GM23248 (cell line): ENCODE measurements around the gene PEX5L. TPM values are rescaled to one million over a fixed set of nuclear protein-coding genes. Genes with fewer than 3 reads are reported as not detected.

Experiments used
- DNase-seq: peaks from one replicate; pipeline ENCODE4 v3.0.0-alpha.2; 2015
- H2AFZ ChIP-seq: fragments of 200-600 bp; sonication (generic); 2 replicates; pipeline ENCODE4 v1.6.1; 2016; ENCODE audit warnings: antibody characterized with exemption
- H3F3A ChIP-seq: fragments of 200-600 bp; sonication (generic); 2 replicates; pipeline ENCODE4 v1.6.1; 2016; ENCODE audit warnings: mild to moderate bottlenecking, antibody characterized with exemption, mixed run types; ENCODE audit not compliant: insufficient read depth
- H3K27ac ChIP-seq: fragments of 200-600 bp; sonication (generic); 2 replicates; pipeline ENCODE4 v1.5.1; 2016; ENCODE audit warnings: mild to moderate bottlenecking
- H3K27me3 ChIP-seq: fragments of 200-600 bp; sonication (generic); replicated peaks from 2 replicates; pipeline ENCODE4 v1.6.1; 2016; ENCODE audit warnings: mild to moderate bottlenecking; ENCODE audit not compliant: insufficient read depth
- H3K36me3 ChIP-seq: fragments of 200-600 bp; sonication (generic); 2 replicates; pipeline ENCODE4 v1.6.1; 2016; ENCODE audit warnings: low read depth, mild to moderate bottlenecking
- H3K4me1 ChIP-seq: fragments of 200-600 bp; sonication (generic); 2 replicates; pipeline ENCODE4 v1.6.1; 2016; ENCODE audit warnings: mild to moderate bottlenecking; ENCODE audit not compliant: insufficient read depth
- H3K4me2 ChIP-seq: fragments of 200-600 bp; sonication (generic); one replicate; pipeline ENCODE4 v1.6.1; 2016; ENCODE audit warnings: mild to moderate bottlenecking; ENCODE audit not compliant: unreplicated experiment
- H3K4me3 ChIP-seq: fragments of 200-600 bp; sonication (generic); 2 replicates; pipeline ENCODE4 v1.5.1; 2016; ENCODE audit warnings: mild to moderate bottlenecking
- H3K79me2 ChIP-seq: fragments of 200-600 bp; sonication (generic); 2 replicates; pipeline ENCODE4 v1.6.1; 2016; ENCODE audit warnings: mild to moderate bottlenecking; ENCODE audit not compliant: insufficient read depth
- H3K9ac ChIP-seq: fragments of 200-600 bp; sonication (generic); 2 replicates; pipeline ENCODE4 v1.6.1; 2016; ENCODE audit warnings: mild to moderate bottlenecking
- H3K9me2 ChIP-seq: fragments of 200-600 bp; sonication (generic); 2 replicates; pipeline ENCODE4 v1.6.1; 2016; ENCODE audit warnings: mixed run types, mild to moderate bottlenecking, moderate library complexity; ENCODE audit not compliant: insufficient read depth
- H3K9me3 ChIP-seq: fragments of 200-600 bp; sonication (generic); one replicate; pipeline ENCODE4 v1.6.1; 2017; ENCODE audit warnings: low read depth
- H4K20me1 ChIP-seq: fragments of 200-600 bp; sonication (generic); 2 replicates; pipeline ENCODE4 v1.6.0; 2016; ENCODE audit not compliant: insufficient read depth
- EZH2 ChIP-seq: fragments of 200-600 bp; sonication (generic); IDR thresholded peaks from 2 replicates; pipeline ENCODE4 v1.6.1; 2018; ENCODE audit warnings: antibody characterized with exemption, mild to moderate bottlenecking; ENCODE audit not compliant: insufficient read depth, poor library complexity, severe bottlenecking
- EZH2phosphoT487 ChIP-seq: fragments of 200-600 bp; sonication (generic); IDR thresholded peaks from 2 replicates; pipeline ENCODE4 v1.6.1; 2018; ENCODE audit warnings: antibody characterized with exemption, moderate library complexity, mild to moderate bottlenecking, low read depth; ENCODE audit not compliant: insufficient read depth
- WGBS, 2 experiments: methylation state at CpG; one replicate each; pipeline ENCODE4 v1.1.6; 2015 to 2017; ENCODE audit warnings: low lambda C conversion rate in 2 of 2, low coverage in 1 of 2; ENCODE audit errors: missing lambda C conversion rate in 2 of 2; 5-methylcytosine and 5-hydroxymethylcytosine counted together
- in situ Hi-C: fragments of 300-500 bp; cut with MboI; formaldehyde crosslinking; loops from 2 replicates; pipeline ENCODE4 v1.15.0; 2020
- polyA plus RNA-seq: library from polyadenylated mRNA; unstranded; fragments of >200 nt; fragmentation: Nextera tagmentation; extraction: Ambion mirVana; gene quantifications from 2 replicates; pipeline ENCODE4 v1.2.1, GENCODE V29; 2016
- total RNA-seq: library from RNA; depleted of rRNA; stranded (reverse); fragments of >200 nt; shearing (Covaris generic); gene quantifications from 2 replicates; pipeline ENCODE4 v1.2.3, GENCODE V29; 2014

Gene PEX5L
- total and polyA plus RNA-seq, 2 experiments from 2014 or later: 0.03 TPM; not detected in 1

DNA sequence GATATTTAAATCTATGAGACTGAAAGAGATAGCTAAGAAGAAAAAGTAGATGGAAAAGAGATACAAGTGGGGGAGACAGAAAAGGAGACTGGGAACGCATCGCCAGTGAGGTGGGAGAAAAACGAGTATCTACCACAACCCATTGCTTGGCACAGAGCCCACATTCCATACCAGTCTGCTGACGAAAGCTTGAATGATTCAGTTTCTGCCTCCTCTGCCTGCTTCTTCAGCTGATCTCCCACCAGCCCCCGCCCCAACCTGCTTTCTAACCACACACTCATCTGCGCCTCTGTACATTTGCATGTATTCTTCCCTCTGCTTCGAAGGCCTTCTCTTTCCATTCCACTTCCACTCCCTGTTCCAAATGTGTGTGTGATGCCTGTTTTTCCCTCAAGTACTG is 195.8 kb downstream of the PEX5L start:
- Histone ChIP-seq H3K27me3 (0 out of 2 replicates have a peak, but pooled peaks cover under 1% of the 10 kb centered on the region), H3K9me3 (no peaks in the 10 kb centered on the region), H3K79me2 (no peaks in the 10 kb centered on the region), H3K4me1 (no peaks in the 10 kb centered on the region), H2AFZ (no peak overlapping the region), H3K36me3 (no peaks in the 10 kb centered on the region), H3K4me2 (no peak overlapping the region), H3K9me2 (no peaks in the 10 kb centered on the region), H3K4me3 (no peak overlapping the region), H3K9ac (no peak overlapping the region), H3F3A (no peaks in the 10 kb centered on the region), H4K20me1 (no peaks in the 10 kb centered on the region), H3K27ac (no peak overlapping the region)
- WGBS, 2 experiments: 53 to 54% methylated on average over 7 of the region's 7 CpGs
- TF ChIP-seq EZH2: no peak
- no peak for TF ChIP-seq EZH2phosphoT487
- in situ Hi-C loops: no loop called here
- peak; percentile 33 for DNase-seq

- Histone ChIP-seq H3K27ac (no peak overlapping the region), H3K4me3 (no peak overlapping the region), H3K4me2 (no peak overlapping the region), H3K4me1 (no peaks in the 10 kb centered on the region), H3K9ac (no peak overlapping the region), H3K79me2 (no peaks in the 10 kb centered on the region), H3K9me2 (no peaks in the 10 kb centered on the region), H3K9me3 (no peaks in the 10 kb centered on the region), H2AFZ (no peak overlapping the region), H3F3A (no peaks in the 10 kb centered on the region), H3K27me3 (no peaks in the 10 kb centered on the region), H3K36me3 (no peaks in the 10 kb centered on the region), H4K20me1 (no peaks in the 10 kb centered on the region)
- TF ChIP-seq EZH2phosphoT487: no peak
- peak; percentile 12 for DNase-seq
- in situ Hi-C loops: no loop called here
- 21 to 38% methylated on average over 2 of the region's 2 CpGs for WGBS, 2 experiments
These were observed 199.4 kb downstream of the PEX5L start for GRCh38 chr3:179837374-179837773.

GRCh38 chr3:179833294-179833693 is 203.4 kb downstream of the PEX5L start:
- Histone ChIP-seq H4K20me1 (no peaks in the 10 kb centered on the region), H3K4me2 (no peak overlapping the region), H3K9ac (no peak overlapping the region), H3F3A (no peaks in the 10 kb centered on the region), H3K9me2 (no peaks in the 10 kb centered on the region), H3K4me3 (no peak overlapping the region), H2AFZ (no peak overlapping the region), H3K79me2 (no peaks in the 10 kb centered on the region), H3K9me3 (no peaks in the 10 kb centered on the region), H3K4me1 (no peaks in the 10 kb centered on the region), H3K36me3 (no peaks in the 10 kb centered on the region), H3K27ac (no peak overlapping the region), H3K27me3 (no peaks in the 10 kb centered on the region)
- no peak for DNase-seq
- no peak for TF ChIP-seq EZH2
- in situ Hi-C loops: no loop called here

- H3K36me3 ChIP-seq: no peaks in the 10 kb centered on the region
- H3K27ac ChIP-seq: no peak overlapping the region
- no peaks in the 10 kb centered on the region for H3K4me1 ChIP-seq
- H3F3A ChIP-seq: no peaks in the 10 kb centered on the region
- TF ChIP-seq EZH2: no peak
- TF ChIP-seq EZH2phosphoT487: no peak
- no peak overlapping the region for H3K4me2 ChIP-seq
- in situ Hi-C loops: no loop called here
- H3K4me3 ChIP-seq: no peak overlapping the region
- DNase-seq: no peak
- no peaks in the 10 kb centered on the region for H3K79me2 ChIP-seq
- no peaks in the 10 kb centered on the region for H4K20me1 ChIP-seq
- no peak overlapping the region for H2AFZ ChIP-seq
- no peaks in the 10 kb centered on the region; the same call in 1 of the 2 replicates for H3K27me3 ChIP-seq
- no peaks in the 10 kb centered on the region for H3K9me2 ChIP-seq
- no peak overlapping the region for H3K9ac ChIP-seq
- 47 to 51% methylated on average over 2 to 3 of the region's 3 CpGs for WGBS, 2 experiments
- H3K9me3 ChIP-seq: no peaks in the 10 kb centered on the region
These were observed 204.3 kb downstream of the PEX5L start for GRCh38 chr3:179832333-179832854.

DNA sequence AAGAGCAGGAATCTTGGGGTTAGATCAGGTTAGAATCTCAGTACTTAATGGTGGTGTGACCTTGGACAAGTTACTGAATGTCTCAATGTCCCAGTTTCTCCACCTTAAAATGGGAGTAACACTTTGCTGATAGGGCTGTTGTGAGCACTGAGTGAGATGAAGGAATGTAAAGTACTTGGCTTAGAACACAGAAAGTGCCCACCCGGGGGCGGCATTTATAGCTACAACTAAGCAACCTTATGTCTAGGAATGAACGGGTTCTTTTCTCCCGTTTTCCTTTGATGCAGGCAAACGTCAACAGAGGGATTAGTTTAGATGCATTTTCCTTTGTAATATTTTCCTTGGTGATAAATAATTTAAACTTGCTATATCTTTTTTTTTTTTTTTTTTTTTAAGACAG is 207.3 kb downstream of the PEX5L start:
- H3K9me3 ChIP-seq: no peaks in the 10 kb centered on the region
- H3K27me3 ChIP-seq: peaks cover 12% of the 10 kb centered on the region; the same call in 1 of the 2 replicates
- no peak overlapping the region for H3K4me2 ChIP-seq
- H3K27ac ChIP-seq: no peak overlapping the region
- H3K9me2 ChIP-seq: no peaks in the 10 kb centered on the region
- no peaks in the 10 kb centered on the region for H4K20me1 ChIP-seq
- in situ Hi-C loops: no loop called here
- no peak overlapping the region for H3K9ac ChIP-seq
- H3F3A ChIP-seq: no peaks in the 10 kb centered on the region
- DNase-seq: no peak
- H3K79me2 ChIP-seq: no peaks in the 10 kb centered on the region
- H2AFZ ChIP-seq: no peak overlapping the region
- WGBS, 2 experiments: 58 to 62% methylated on average over 5 of the region's 5 CpGs
- H3K4me1 ChIP-seq: no peaks in the 10 kb centered on the region
- no peak overlapping the region for H3K4me3 ChIP-seq
- no peaks in the 10 kb centered on the region for H3K36me3 ChIP-seq
- TF ChIP-seq EZH2phosphoT487: no peak
- no peak for TF ChIP-seq EZH2
